IMR-90 (cell line): ENCODE measurements around the gene KRTAP5-7. TPM values are rescaled to one million over a fixed set of nuclear protein-coding genes. Genes with fewer than 3 reads are reported as not detected.

Experiments used
- ATAC-seq: fragments of 200-7000 bp; cut with Tn5 transposase; 2 replicates; pipeline ENCODE4 v1.9.1; 2020; ENCODE audit warnings: low read depth, mild to moderate bottlenecking, moderate library complexity
- BruUV-seq: library from RNA; stranded (reverse); fragments of 400-500 nt; replicated peaks from 2 replicates; lab custom pipeline; 2021; lab: Mats Ljungman, UMichigan
- CTCF ChIA-PET: fragments of 300-600 bp; formaldehyde crosslinking; extraction: SDS; loops from one replicate; lab custom pipeline; 2021; ENCODE audit warnings: antibody characterized with exemption; lab: Yijun Ruan, JAX
- POLR2A ChIA-PET: fragments of 300-600 bp; sonication (Branson Sonifier 250); formaldehyde crosslinking; loops from one replicate; lab custom pipeline; 2022; ENCODE audit warnings: antibody characterized with exemption; ENCODE audit not compliant: unreplicated experiment; lab: Charles Lee
- DNase-seq: peaks from one replicate; pipeline ENCODE4 v3.0.0; 2013
- H2AFZ ChIP-seq: replicated peaks from 2 replicates; pipeline ENCODE3; 2013; ENCODE audit warnings: low read length, mild to moderate bottlenecking; ENCODE audit not compliant: poor library complexity
- H2AK5ac ChIP-seq: 2 replicates; pipeline ENCODE4 v1.6.1; 2013; ENCODE audit warnings: low read depth, low read length, inconsistent platforms
- H2AK9ac ChIP-seq: replicated peaks from 2 replicates; pipeline ENCODE3; 2013; ENCODE audit warnings: mild to moderate bottlenecking, low read depth, low read length, moderate library complexity; ENCODE audit not compliant: poor library complexity
- H2BK120ac ChIP-seq: 2 replicates; pipeline ENCODE4 v1.6.1; 2013; ENCODE audit warnings: low read depth, low read length, inconsistent platforms
- H2BK15ac ChIP-seq: 3 replicates; pipeline ENCODE4 v1.6.1; 2013; ENCODE audit warnings: low read depth, low read length, inconsistent platforms
- H2BK20ac ChIP-seq: 2 replicates; pipeline ENCODE4 v1.6.1; 2013; ENCODE audit warnings: low read depth, mild to moderate bottlenecking, inconsistent platforms, low read length, moderate library complexity
- H2BK5ac ChIP-seq: 2 replicates; pipeline ENCODE4 v1.6.1; 2013; ENCODE audit warnings: mild to moderate bottlenecking, low read depth, low read length, inconsistent platforms; ENCODE audit not compliant: poor library complexity, severe bottlenecking
- H3K14ac ChIP-seq: replicated peaks from 2 replicates; pipeline ENCODE4 v1.6.1; 2013; ENCODE audit warnings: low read depth, low read length, inconsistent platforms
- H3K18ac ChIP-seq: 2 replicates; pipeline ENCODE4 v1.6.1; 2013; ENCODE audit warnings: low read depth, low read length, control low read depth
- H3K23ac ChIP-seq: 2 replicates; pipeline ENCODE4 v1.6.1; 2013; ENCODE audit warnings: low read depth, low read length, inconsistent platforms
- H3K27ac ChIP-seq: 2 replicates; pipeline ENCODE4 v1.5.1; 2013; ENCODE audit warnings: mild to moderate bottlenecking, control low read depth, low read length; ENCODE audit not compliant: insufficient read depth
- H3K27me3 ChIP-seq: 2 replicates; pipeline ENCODE4 v1.6.1; 2013; ENCODE audit warnings: low read length; ENCODE audit not compliant: control insufficient read depth, insufficient read depth
- H3K36me3 ChIP-seq: 2 replicates; pipeline ENCODE4 v1.6.1; 2013; ENCODE audit warnings: low read length, mixed read lengths; ENCODE audit not compliant: control insufficient read depth, insufficient read depth
- H3K4ac ChIP-seq: 2 replicates; pipeline ENCODE4 v1.6.1; 2013; ENCODE audit warnings: low read depth, low read length, inconsistent platforms
- H3K4me1 ChIP-seq: 2 replicates; pipeline ENCODE4 v1.6.1; 2013; ENCODE audit warnings: low read length, mixed read lengths; ENCODE audit not compliant: control insufficient read depth, insufficient read depth
- H3K4me2 ChIP-seq: 2 replicates; pipeline ENCODE4 v1.6.1; 2013; ENCODE audit warnings: low read depth, mild to moderate bottlenecking, control low read depth, low read length, moderate library complexity
- H3K4me3 ChIP-seq: 2 replicates; pipeline ENCODE4 v1.5.1; 2013; ENCODE audit warnings: low read depth, mild to moderate bottlenecking, control low read depth, low read length, moderate library complexity; ENCODE audit not compliant: insufficient read depth
- H3K56ac ChIP-seq: 2 replicates; pipeline ENCODE4 v1.6.1; 2013; ENCODE audit warnings: low read length, inconsistent platforms; ENCODE audit not compliant: insufficient read depth; ENCODE audit errors: extremely low read depth
- H3K79me1 ChIP-seq, 2 experiments: 2 replicates each; pipeline ENCODE4 v1.6.1; 2013; ENCODE audit warnings: low read length in 2 of 2, inconsistent platforms in 1 of 2, low read depth in 1 of 2
- H3K9ac ChIP-seq: 2 replicates; pipeline ENCODE4 v1.6.1; 2013; ENCODE audit warnings: low read depth, low read length, control low read depth
- H3K9me1 ChIP-seq: 2 replicates; pipeline ENCODE4 v1.6.1; 2013; ENCODE audit warnings: low read length, inconsistent platforms; ENCODE audit not compliant: insufficient read depth
- H3K9me3 ChIP-seq: 2 replicates; pipeline ENCODE4 v1.6.1; 2013; ENCODE audit warnings: low read length; ENCODE audit not compliant: control insufficient read depth, insufficient read depth
- H4K20me1 ChIP-seq: 2 replicates; pipeline ENCODE4 v1.6.1; 2013; ENCODE audit warnings: low read length, inconsistent platforms; ENCODE audit not compliant: insufficient read depth
- H4K5ac ChIP-seq: 2 replicates; pipeline ENCODE4 v1.6.1; 2013; ENCODE audit warnings: mild to moderate bottlenecking, low read depth, low read length, control low read depth
- H4K8ac ChIP-seq, 2 experiments: 2 replicates each; pipeline ENCODE4 v1.6.1; 2013; ENCODE audit warnings: low read depth in 2 of 2, low read length in 2 of 2, control low read depth in 1 of 2, inconsistent platforms in 1 of 2
- H4K91ac ChIP-seq: 2 replicates; pipeline ENCODE4 v1.6.1; 2013; ENCODE audit warnings: low read depth, low read length, inconsistent platforms; ENCODE audit not compliant: insufficient read depth
- BHLHE40 ChIP-seq: fragments of 150-350 bp; IDR thresholded peaks from 2 replicates; pipeline ENCODE4 v1.6.1; 2016; ENCODE audit warnings: mild to moderate bottlenecking, low read depth, low read length
- CEBPB ChIP-seq: IDR thresholded peaks from 2 replicates; pipeline ENCODE4 v1.6.1; 2012; ENCODE audit warnings: low read depth, low read length, improper control_type of control experiment
- CHD1 ChIP-seq: IDR thresholded peaks from 2 replicates; pipeline ENCODE4 v1.6.1; 2012; ENCODE audit warnings: low read depth, low read length, improper control_type of control experiment
- FOS ChIP-seq: fragments of 150-350 bp; IDR thresholded peaks from 2 replicates; pipeline ENCODE4 v1.6.1; 2016; ENCODE audit warnings: low read depth, low read length
- MAFK ChIP-seq: IDR thresholded peaks from 2 replicates; pipeline ENCODE4 v1.6.1; 2012; ENCODE audit warnings: low read depth, low read length, improper control_type of control experiment
- MAZ ChIP-seq: IDR thresholded peaks from 2 replicates; pipeline ENCODE4 v1.6.1; 2012; ENCODE audit warnings: low read depth, mild to moderate bottlenecking, low read length, improper control_type of control experiment, moderate library complexity, borderline replicate concordance
- MXI1 ChIP-seq: IDR thresholded peaks from 2 replicates; pipeline ENCODE4 v1.6.1; 2012; ENCODE audit warnings: low read depth, mild to moderate bottlenecking, low read length, moderate library complexity, borderline replicate concordance
- NFE2L2 ChIP-seq: fragments of 150-350 bp; IDR thresholded peaks from 2 replicates; pipeline ENCODE4 v1.6.1; 2016; ENCODE audit warnings: low read depth, mild to moderate bottlenecking, low read length
- POLR2A ChIP-seq: IDR thresholded peaks from 2 replicates; pipeline ENCODE4 v1.6.1; 2012; ENCODE audit warnings: mild to moderate bottlenecking, low read depth, low read length
- RAD21 ChIP-seq: IDR thresholded peaks from 2 replicates; pipeline ENCODE4 v1.6.1; 2012; ENCODE audit warnings: low read length, improper control_type of control experiment
- RCOR1 ChIP-seq: IDR thresholded peaks from 2 replicates; pipeline ENCODE4 v1.6.1; 2012; ENCODE audit warnings: mild to moderate bottlenecking, low read length, improper control_type of control experiment; ENCODE audit not compliant: insufficient replicate concordance
- RFX5 ChIP-seq: IDR thresholded peaks from 2 replicates; pipeline ENCODE4 v1.8.0; 2012; ENCODE audit warnings: low read depth, mild to moderate bottlenecking, low read length, moderate library complexity
- SMC3 ChIP-seq: fragments of 150-350 bp; IDR thresholded peaks from 2 replicates; pipeline ENCODE4 v1.6.1; 2016; ENCODE audit warnings: low read depth, mild to moderate bottlenecking, antibody characterized with exemption, low read length, moderate library complexity
- WGBS, 2 experiments: methylation state at CpG; one replicate each; pipeline versions ENCODE4 v1.1.5 to v1.1.7; 2013; ENCODE audit warnings: missing lambda C conversion rate in 2 of 2; ENCODE audit not compliant: insufficient read length in 1 of 2; ENCODE audit errors: extremely low coverage in 2 of 2; 5-methylcytosine and 5-hydroxymethylcytosine counted together
- dilution Hi-C: fragments of 300-500 bp; cut with HindIII; formaldehyde crosslinking; loops from one replicate; pipeline ENCODE4 v1.14.3; 2018; ENCODE audit warnings: low sequenced_read_pairs; ENCODE audit not compliant: unreplicated experiment
- in situ Hi-C: fragments of 300-500 bp; cut with MboI; formaldehyde crosslinking; loops from 3 replicates; pipeline ENCODE4 v1.14.3; 2019; ENCODE audit warnings: low sequenced_read_pairs, inconsistent platforms, mixed read lengths
- intact Hi-C: fragments of 100-400 bp; cut with micrococcal nuclease; formaldehyde crosslinking; loops from 2 replicates; pipeline ENCODE4 v1.10.0; 2022
- polyA plus RNA-seq, 3 experiments: library from polyadenylated mRNA; depleted of rRNA; stranded (reverse); fragments of >200 nt; gene quantifications; 2 replicates each; pipeline ENCODE4 v1.2.3, GENCODE V29; 2012; ENCODE audit warnings: low replicate concordance in 1 of 3
- total RNA-seq: library from RNA; depleted of rRNA; stranded (reverse); fragments of >200 nt; gene quantifications from 2 replicates; pipeline ENCODE4 v1.2.3, GENCODE V29; 2012
- TF ChIP-seq, protein P1 (sequence below): fragments of 150-350 bp; IDR thresholded peaks from 2 replicates; pipeline ENCODE4 v1.6.1; 2016; ENCODE audit warnings: low read depth, mild to moderate bottlenecking, low read length, moderate library complexity, borderline replicate concordance
- TF ChIP-seq, protein P2 (sequence below): conservative IDR thresholded peaks from 2 replicates; pipeline ENCODE4 v1.5.1; 2012; ENCODE audit warnings: mild to moderate bottlenecking, low read depth, low read length, improper control_type of control experiment
- TF ChIP-seq, protein P3 (sequence below): fragments of 150-350 bp; IDR thresholded peaks from 2 replicates; pipeline ENCODE4 v1.6.1; 2017; ENCODE audit warnings: mild to moderate bottlenecking, antibody characterized with exemption, low read length, low read depth

The KRTAP5-7 gene
- total and polyA plus RNA-seq, 2 of the 4 experiments (the other 2 are of a cell fraction): not detected

DNA sequence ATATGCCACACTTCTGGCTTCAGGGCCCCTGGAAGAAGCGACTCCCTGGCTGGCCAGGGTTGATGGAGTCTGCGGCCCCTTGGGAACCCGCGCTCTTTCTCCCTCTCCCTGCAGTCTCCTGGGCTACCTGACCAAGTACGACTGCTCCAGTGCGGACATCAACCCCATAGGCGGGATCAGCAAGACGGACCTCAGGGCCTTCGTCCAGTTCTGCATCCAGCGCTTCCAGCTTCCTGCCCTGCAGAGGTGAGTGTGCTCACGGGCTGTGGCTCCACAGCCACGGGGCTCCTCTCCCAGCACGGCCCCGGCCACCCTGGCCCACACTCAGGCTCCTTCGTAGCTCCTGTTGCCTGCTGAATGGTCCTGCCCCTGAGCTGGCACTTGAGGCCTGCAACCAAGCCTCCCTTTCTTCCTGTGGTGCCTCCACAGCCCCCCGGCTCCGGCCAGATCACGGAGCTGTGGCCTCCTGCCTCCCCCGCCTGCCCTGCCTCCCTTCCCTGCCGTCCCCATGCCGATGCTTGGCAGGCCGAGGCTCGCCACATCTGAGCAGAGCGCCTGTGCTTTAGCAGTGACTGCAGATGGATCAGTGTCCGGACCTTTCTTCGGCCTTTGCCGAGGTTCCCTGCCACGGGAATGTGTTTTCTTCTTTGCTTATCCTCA is 36.2 kb upstream of the KRTAP5-7 start:
- peaks cover 40% of the 10 kb centered on the region for H3K36me3 ChIP-seq
- H3K14ac ChIP-seq: no peak overlapping the region
- no peaks in the 10 kb centered on the region for H3K27me3 ChIP-seq
- no peak overlapping the region for H3K56ac ChIP-seq
- ChIA-PET POLR2A (no interaction called here), CTCF (no interaction called here)
- no peak overlapping the region for H2AFZ ChIP-seq
- no TSS peak for BruUV-seq
- H3K9me3 ChIP-seq: no peaks in the 10 kb centered on the region
- ATAC-seq (no peak), DNase-seq (no peak)
- H3K18ac ChIP-seq: no peak overlapping the region
- H3K27ac ChIP-seq: no peak overlapping the region
- no peak overlapping the region for H2BK20ac ChIP-seq
- intact Hi-C loops (no loop called here), dilution Hi-C loops (no loop called here), in situ Hi-C loops (no loop called here)
- no peak overlapping the region for H3K9ac ChIP-seq
- no peak overlapping the region for H4K8ac ChIP-seq
- no peak overlapping the region for H4K91ac ChIP-seq
- H4K20me1 ChIP-seq: no peaks in the 10 kb centered on the region
- H3K9me1 ChIP-seq: peaks cover 27% of the 10 kb centered on the region
- H2AK9ac ChIP-seq: no peak overlapping the region
- no peak overlapping the region for H2AK5ac ChIP-seq
- H2BK5ac ChIP-seq: no peak overlapping the region
- no peak overlapping the region for H3K23ac ChIP-seq
- WGBS, 2 experiments: 100% methylated on average over 11 of the region's 28 CpGs; no CpG with 5 or more reads in 1 of the 2 experiments
- no peak overlapping the region for H2BK120ac ChIP-seq
- TF ChIP-seq, protein P1, sequence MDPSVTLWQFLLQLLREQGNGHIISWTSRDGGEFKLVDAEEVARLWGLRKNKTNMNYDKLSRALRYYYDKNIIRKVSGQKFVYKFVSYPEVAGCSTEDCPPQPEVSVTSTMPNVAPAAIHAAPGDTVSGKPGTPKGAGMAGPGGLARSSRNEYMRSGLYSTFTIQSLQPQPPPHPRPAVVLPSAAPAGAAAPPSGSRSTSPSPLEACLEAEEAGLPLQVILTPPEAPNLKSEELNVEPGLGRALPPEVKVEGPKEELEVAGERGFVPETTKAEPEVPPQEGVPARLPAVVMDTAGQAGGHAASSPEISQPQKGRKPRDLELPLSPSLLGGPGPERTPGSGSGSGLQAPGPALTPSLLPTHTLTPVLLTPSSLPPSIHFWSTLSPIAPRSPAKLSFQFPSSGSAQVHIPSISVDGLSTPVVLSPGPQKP: no peak
- TF ChIP-seq NFE2L2: no peak
- no peak for TF ChIP-seq RCOR1
- TF ChIP-seq POLR2A: no peak
- TF ChIP-seq, protein P2, sequence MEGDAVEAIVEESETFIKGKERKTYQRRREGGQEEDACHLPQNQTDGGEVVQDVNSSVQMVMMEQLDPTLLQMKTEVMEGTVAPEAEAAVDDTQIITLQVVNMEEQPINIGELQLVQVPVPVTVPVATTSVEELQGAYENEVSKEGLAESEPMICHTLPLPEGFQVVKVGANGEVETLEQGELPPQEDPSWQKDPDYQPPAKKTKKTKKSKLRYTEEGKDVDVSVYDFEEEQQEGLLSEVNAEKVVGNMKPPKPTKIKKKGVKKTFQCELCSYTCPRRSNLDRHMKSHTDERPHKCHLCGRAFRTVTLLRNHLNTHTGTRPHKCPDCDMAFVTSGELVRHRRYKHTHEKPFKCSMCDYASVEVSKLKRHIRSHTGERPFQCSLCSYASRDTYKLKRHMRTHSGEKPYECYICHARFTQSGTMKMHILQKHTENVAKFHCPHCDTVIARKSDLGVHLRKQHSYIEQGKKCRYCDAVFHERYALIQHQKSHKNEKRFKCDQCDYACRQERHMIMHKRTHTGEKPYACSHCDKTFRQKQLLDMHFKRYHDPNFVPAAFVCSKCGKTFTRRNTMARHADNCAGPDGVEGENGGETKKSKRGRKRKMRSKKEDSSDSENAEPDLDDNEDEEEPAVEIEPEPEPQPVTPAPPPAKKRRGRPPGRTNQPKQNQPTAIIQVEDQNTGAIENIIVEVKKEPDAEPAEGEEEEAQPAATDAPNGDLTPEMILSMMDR: no peak
- TF ChIP-seq SMC3: no peak
- TF ChIP-seq CEBPB: no peak
- no peak for TF ChIP-seq MAFK
- no peak for TF ChIP-seq RAD21
- no peak for TF ChIP-seq MXI1
- TF ChIP-seq, protein P3, sequence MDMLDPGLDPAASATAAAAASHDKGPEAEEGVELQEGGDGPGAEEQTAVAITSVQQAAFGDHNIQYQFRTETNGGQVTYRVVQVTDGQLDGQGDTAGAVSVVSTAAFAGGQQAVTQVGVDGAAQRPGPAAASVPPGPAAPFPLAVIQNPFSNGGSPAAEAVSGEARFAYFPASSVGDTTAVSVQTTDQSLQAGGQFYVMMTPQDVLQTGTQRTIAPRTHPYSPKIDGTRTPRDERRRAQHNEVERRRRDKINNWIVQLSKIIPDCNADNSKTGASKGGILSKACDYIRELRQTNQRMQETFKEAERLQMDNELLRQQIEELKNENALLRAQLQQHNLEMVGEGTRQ: no peak
- TF ChIP-seq FOS: no peak
- no peak for TF ChIP-seq CHD1
- TF ChIP-seq MAZ: no peak
- TF ChIP-seq RFX5: no peak
- no peak for TF ChIP-seq BHLHE40
- H3K4me2 ChIP-seq: no peak overlapping the region
- H3K4ac ChIP-seq: no peak overlapping the region
- no peak overlapping the region for H3K4me3 ChIP-seq
- peaks cover 11% of the 10 kb centered on the region; the same call in 1 of the 2 replicates for H3K4me1 ChIP-seq
- H4K5ac ChIP-seq: no peak overlapping the region
- no peak overlapping the region for H2BK15ac ChIP-seq
- peaks cover 4 to 5% of the 10 kb centered on the region in 2 experiments; a peak in 2 of 4 replicates for H3K79me1 ChIP-seq
